Measurements from ENCODE around the gene SFXN1.

The SFXN1 gene

GRCh38 chr5:175541264-175541663 lies 62.9 kb downstream of the SFXN1 start:
- DNase-seq (ENCODE audit: low read depth) = no peak

- no peak for DNase-seq (ENCODE audit: low read depth)
Observed at GRCh38 chr5:175542232-175542965, 64.0 kb downstream of the SFXN1 start.

GRCh38 chr5:175542966-175543235 lies 64.5 kb downstream of the SFXN1 start:
- no peak for DNase-seq (ENCODE audit: low read depth)

GRCh38 chr5:175544108-175544511 lies 65.8 kb downstream of the SFXN1 start:
- no peak for DNase-seq (ENCODE audit: low read depth)

- no peak for DNase-seq (ENCODE audit: low read depth)
Observed at GRCh38 chr5:175544586-175544985, 66.2 kb downstream of the SFXN1 start.

GRCh38 chr5:175547842-175548241 lies 69.5 kb downstream of the SFXN1 start:
- no peak for DNase-seq (ENCODE audit: low read depth)

GRCh38 chr5:175548626-175549311 lies 70.4 kb downstream of the SFXN1 start:
- DNase-seq (ENCODE audit: low read depth) = no peak

- no peak for DNase-seq (ENCODE audit: low read depth)
Observed at GRCh38 chr5:175550055-175550805, 71.9 kb downstream of the SFXN1 start.

GRCh38 chr5:175551266-175551665 lies 72.9 kb downstream of the SFXN1 start:
- DNase-seq (ENCODE audit: low read depth) = no peak

GRCh38 chr5:175554296-175554695 lies 75.9 kb downstream of the SFXN1 start:
- no peak for DNase-seq (ENCODE audit: low read depth)

- no peak for DNase-seq (ENCODE audit: low read depth)
Observed at GRCh38 chr5:175555168-175555785, 76.9 kb downstream of the SFXN1 start.

- no peak for DNase-seq (ENCODE audit: low read depth)
Observed at GRCh38 chr5:175556794-175557193, 78.4 kb downstream of the SFXN1 start.

GRCh38 chr5:175557778-175558177 lies 79.4 kb downstream of the SFXN1 start:
- no peak for DNase-seq (ENCODE audit: low read depth)

- DNase-seq (ENCODE audit: low read depth) = no peak
Observed at GRCh38 chr5:175558801-175559480, 80.6 kb downstream of the SFXN1 start.

GRCh38 chr5:175560011-175560410 lies 81.7 kb downstream of the SFXN1 start:
- DNase-seq (ENCODE audit: low read depth) = no peak

- DNase-seq (ENCODE audit: low read depth) = no peak
Observed at GRCh38 chr5:175561085-175561484, 82.7 kb downstream of the SFXN1 start.

GRCh38 chr5:175564716-175565115 lies 86.4 kb downstream of the SFXN1 start:
- no peak for DNase-seq (ENCODE audit: low read depth)

- no peak for DNase-seq (ENCODE audit: low read depth)
Observed at GRCh38 chr5:175566697-175567096, 88.3 kb downstream of the SFXN1 start.

GRCh38 chr5:175567954-175568353 lies 89.6 kb downstream of the SFXN1 start:
- no peak for DNase-seq (ENCODE audit: low read depth)

GRCh38 chr5:175569701-175570100 lies 91.3 kb downstream of the SFXN1 start:
- DNase-seq (ENCODE audit: low read depth) = no peak

GRCh38 chr5:175572886-175573285 lies 94.5 kb downstream of the SFXN1 start:
- no peak for DNase-seq (ENCODE audit: low read depth)
